Muscle layer of duodenum (tissue), 2 donors: ENCODE data around the gene LRRK2.

ENCODE experiments used
- H3K27ac ChIP-seq: one replicate; pipeline ENCODE4 v1.7.0; 2013; ENCODE audit warnings: mild to moderate bottlenecking, low read length
- H3K27me3 ChIP-seq: one replicate; pipeline ENCODE4 v1.7.0; 2013; ENCODE audit warnings: low read depth, mild to moderate bottlenecking, control low read depth, low read length
- H3K36me3 ChIP-seq, 2 donors: one replicate each; pipeline ENCODE4 v1.7.0; 2013; ENCODE audit warnings: low read length in 2 of 2, control low read depth in 1 of 2, mild to moderate bottlenecking in 1 of 2; ENCODE audit not compliant: insufficient read depth in 2 of 2, control insufficient read depth in 1 of 2
- H3K4me1 ChIP-seq, 2 donors: one replicate each; pipeline ENCODE4 v1.7.0; 2013; ENCODE audit warnings: low read length in 2 of 2, mild to moderate bottlenecking in 2 of 2, control low read depth in 1 of 2, moderate library complexity in 1 of 2; ENCODE audit not compliant: insufficient read depth in 2 of 2, control insufficient read depth in 1 of 2
- H3K4me3 ChIP-seq, 2 donors: one replicate each; pipeline ENCODE4 v1.7.0; 2013; ENCODE audit warnings: low read length in 2 of 2, low read depth in 1 of 2, mild to moderate bottlenecking in 1 of 2
- H3K9me3 ChIP-seq, 2 donors: one replicate each; pipeline ENCODE4 v1.7.0; 2013; ENCODE audit warnings: low read length in 2 of 2, control low read depth in 1 of 2, mild to moderate bottlenecking in 1 of 2; ENCODE audit not compliant: control insufficient read depth in 1 of 2
- donor health status: healthy.

The LRRK2 gene

GRCh38 chr12:40292788-40293429, 68.1 kb downstream of the LRRK2 start:
- no peak overlapping the region for H3K4me3 ChIP-seq
- peaks cover 0 to 6% of the 10 kb centered on the region in 2 donors for H3K9me3 ChIP-seq
- H3K4me1 ChIP-seq, result no peaks in the 10 kb centered on the region
- peaks cover 4 to 34% of the 10 kb centered on the region in 2 donors for H3K36me3 ChIP-seq
- H3K27me3 ChIP-seq, result no peaks in the 10 kb centered on the region
- H3K27ac ChIP-seq, result no peak overlapping the region

- H3K4me1 ChIP-seq, result no peaks in the 10 kb centered on the region
- no peak overlapping the region for H3K27ac ChIP-seq
- no peaks in the 10 kb centered on the region for H3K9me3 ChIP-seq
- no peak overlapping the region for H3K4me3 ChIP-seq
- peaks cover 0 to 21% of the 10 kb centered on the region in 2 donors for H3K36me3 ChIP-seq
- no peaks in the 10 kb centered on the region for H3K27me3 ChIP-seq
Measured at GRCh38 chr12:40298341-40298740, 73.5 kb downstream of the LRRK2 start.

GRCh38 chr12:40300490-40300889, 75.7 kb downstream of the LRRK2 start:
- Histone ChIP-seq H3K4me3 (no peak overlapping the region), H3K9me3 (no peaks in the 10 kb centered on the region), H3K36me3 (peaks cover 3 to 21% of the 10 kb centered on the region in 2 donors), H3K27ac (no peak overlapping the region), H3K27me3 (no peaks in the 10 kb centered on the region), H3K4me1 (no peaks in the 10 kb centered on the region)

- no peak overlapping the region for H3K27ac ChIP-seq
- H3K4me3 ChIP-seq, result no peak overlapping the region
- no peaks in the 10 kb centered on the region for H3K4me1 ChIP-seq
- no peaks in the 10 kb centered on the region for H3K9me3 ChIP-seq
- peaks cover 6 to 16% of the 10 kb centered on the region in 2 donors for H3K36me3 ChIP-seq
- H3K27me3 ChIP-seq, result no peaks in the 10 kb centered on the region
Measured at GRCh38 chr12:40309001-40309400, 84.2 kb downstream of the LRRK2 start.

- Histone ChIP-seq H3K4me1 (no peaks in the 10 kb centered on the region), H3K27ac (no peak overlapping the region), H3K27me3 (no peaks in the 10 kb centered on the region), H3K36me3 (peaks cover 5 to 18% of the 10 kb centered on the region in 2 donors), H3K9me3 (no peaks in the 10 kb centered on the region), H3K4me3 (no peak overlapping the region)
Measured at GRCh38 chr12:40310211-40310610, 85.4 kb downstream of the LRRK2 start.

GRCh38 chr12:40312196-40312595, 87.4 kb downstream of the LRRK2 start:
- no peak overlapping the region for H3K4me3 ChIP-seq
- no peak overlapping the region for H3K27ac ChIP-seq
- no peaks in the 10 kb centered on the region for H3K4me1 ChIP-seq
- no peaks in the 10 kb centered on the region for H3K27me3 ChIP-seq
- peaks cover 0 to 25% of the 10 kb centered on the region in 2 donors for H3K36me3 ChIP-seq
- H3K9me3 ChIP-seq, result no peaks in the 10 kb centered on the region

- Histone ChIP-seq H3K4me3 (no peak overlapping the region), H3K27ac (no peak overlapping the region), H3K27me3 (no peaks in the 10 kb centered on the region), H3K9me3 (no peaks in the 10 kb centered on the region), H3K36me3 (peaks cover 0 to 25% of the 10 kb centered on the region in 2 donors), H3K4me1 (no peaks in the 10 kb centered on the region)
Measured at GRCh38 chr12:40312982-40313576, 88.3 kb downstream of the LRRK2 start.

- Histone ChIP-seq H3K4me1 (no peaks in the 10 kb centered on the region), H3K4me3 (no peak overlapping the region), H3K27me3 (no peaks in the 10 kb centered on the region), H3K9me3 (no peaks in the 10 kb centered on the region), H3K36me3 (peaks cover 0 to 25% of the 10 kb centered on the region in 2 donors), H3K27ac (no peak overlapping the region)
Measured at GRCh38 chr12:40313928-40314327, 89.1 kb downstream of the LRRK2 start.

GRCh38 chr12:40314927-40315326, 90.1 kb downstream of the LRRK2 start:
- no peak overlapping the region for H3K4me3 ChIP-seq
- no peaks in the 10 kb centered on the region for H3K9me3 ChIP-seq
- no peaks in the 10 kb centered on the region for H3K27me3 ChIP-seq
- no peaks in the 10 kb centered on the region for H3K4me1 ChIP-seq
- H3K36me3 ChIP-seq, result peaks cover 0 to 21% of the 10 kb centered on the region in 2 donors
- H3K27ac ChIP-seq, result no peak overlapping the region

GRCh38 chr12:40315375-40315774, 90.6 kb downstream of the LRRK2 start:
- Histone ChIP-seq H3K36me3 (peaks cover 0 to 16% of the 10 kb centered on the region in 2 donors), H3K27me3 (no peaks in the 10 kb centered on the region), H3K27ac (no peak overlapping the region), H3K4me3 (no peak overlapping the region), H3K4me1 (no peaks in the 10 kb centered on the region), H3K9me3 (no peaks in the 10 kb centered on the region)

- Histone ChIP-seq H3K36me3 (peaks cover 5 to 16% of the 10 kb centered on the region in 2 donors), H3K27ac (no peak overlapping the region), H3K27me3 (no peaks in the 10 kb centered on the region), H3K4me3 (no peak overlapping the region), H3K4me1 (no peaks in the 10 kb centered on the region), H3K9me3 (no peaks in the 10 kb centered on the region)
Measured at GRCh38 chr12:40324261-40324660, 99.5 kb downstream of the LRRK2 start.
